HCT116 (cell line): ENCODE measurements around the gene LUZP2. TPM values are rescaled to one million over a fixed set of nuclear protein-coding genes. Genes with fewer than 3 reads are reported as not detected.

Source experiments
- ATAC-seq: fragments of 200-7000 bp; cut with Tn5 transposase; 2 replicates; pipeline ENCODE4 v1.9.1; 2020; ENCODE audit warnings: mild to moderate bottlenecking, moderate library complexity
- BruUV-seq: library from RNA; stranded (reverse); fragments of 400-500 nt; replicated peaks from 2 replicates; lab custom pipeline; 2021; lab: Mats Ljungman, UMichigan
- CTCF ChIA-PET: fragments of 300-600 bp; sonication (Branson Sonifier 250); formaldehyde crosslinking; loops from one replicate; lab custom pipeline; 2021; ENCODE audit warnings: antibody characterized with exemption; lab: Charles Lee
- POLR2A ChIA-PET: fragments of 300-600, 350-600 bp; sonication (Branson Sonifier 250); formaldehyde crosslinking; loops from one replicate; lab custom pipeline; 2021; ENCODE audit warnings: antibody characterized with exemption; lab: Charles Lee
- RAD21 ChIA-PET, 2 experiments: fragments of 300-600 bp; sonication (Branson Sonifier 250); formaldehyde crosslinking; loops; one replicate each; lab custom pipeline; 2023; ENCODE audit warnings: low total read pairs in 2 of 2; ENCODE audit not compliant: uncharacterized antibody in 2 of 2, unreplicated experiment in 2 of 2, low non-redundant PET in 1 of 2; lab: Charles Lee
- DNase-seq: peaks from one replicate; pipeline ENCODE4 v3.0.0-alpha.2; 2010; ENCODE audit warnings: low read depth, low spot score
- H2AFZ ChIP-seq: fragments of 200-600 bp; shearing (Covaris generic), sonication (generic); 2 replicates; pipeline ENCODE4 v1.6.1; 2017; ENCODE audit warnings: low read depth, mixed run types, mixed read lengths, antibody characterized with exemption, low read length; ENCODE audit not compliant: poor library complexity, severe bottlenecking
- H3K27ac ChIP-seq: 2 replicates; pipeline ENCODE4 v1.5.1; 2012; ENCODE audit warnings: low read depth, low read length
- H3K27me3 ChIP-seq: fragments of 200-600 bp; sonication (generic); 2 replicates; pipeline ENCODE4 v1.6.1; 2016; ENCODE audit warnings: mixed run types, low read length, mixed read lengths; ENCODE audit not compliant: insufficient read depth
- H3K36me3 ChIP-seq, 2 experiments: fragments of 200-500 bp in 1 of 2; fragments of 200-600 bp in 1 of 2; sonication (Bioruptor generic) in 1 of 2; sonication (generic) in 1 of 2; 2 replicates each; pipeline versions ENCODE4 v1.5.1 to v1.6.1; 2014 to 2016; ENCODE audit warnings: low read length in 2 of 2, inconsistent platforms in 1 of 2, mixed read lengths in 1 of 2, mixed run types in 1 of 2; ENCODE audit not compliant: insufficient read depth in 2 of 2, control insufficient read depth in 1 of 2
- H3K4me1 ChIP-seq, 2 experiments: fragments of 200-600 bp in 1 of 2; sonication (generic) in 1 of 2; 2 replicates each; pipeline versions ENCODE4 v1.5.1 to v1.6.1; 2012 to 2017; ENCODE audit warnings: low read length in 2 of 2, inconsistent platforms in 1 of 2, mild to moderate bottlenecking in 1 of 2, mixed read lengths in 1 of 2, mixed run types in 1 of 2, moderate library complexity in 1 of 2; ENCODE audit not compliant: insufficient read depth in 2 of 2, control insufficient read depth in 1 of 2
- H3K4me2 ChIP-seq: fragments of 200-600 bp; sonication (generic); 2 replicates; pipeline ENCODE4 v1.6.1; 2017; ENCODE audit warnings: mixed run types, low read length, mixed read lengths
- H3K4me3 ChIP-seq, 2 experiments: fragments of 200-600 bp in 1 of 2; sonication (generic) in 1 of 2; replicated peaks in 1 of 2; 2 replicates each; pipeline ENCODE4 v1.5.1; 2011 to 2016; ENCODE audit warnings: low read length in 2 of 2, control low read depth in 1 of 2, low read depth in 1 of 2, mild to moderate bottlenecking in 1 of 2, mixed read lengths in 1 of 2, mixed run types in 1 of 2
- H3K79me2 ChIP-seq: fragments of 200-600 bp; sonication (generic); 2 replicates; pipeline ENCODE4 v1.6.1; 2017; ENCODE audit warnings: mild to moderate bottlenecking, mixed run types, low read length, moderate library complexity, mixed read lengths; ENCODE audit not compliant: insufficient read depth
- H3K9ac ChIP-seq: fragments of 200-600 bp; sonication (generic); 2 replicates; pipeline ENCODE4 v1.6.1; 2016; ENCODE audit warnings: low read length, mixed read lengths
- H3K9me2 ChIP-seq: fragments of 200-600 bp; sonication (generic), shearing (Covaris generic); 2 replicates; pipeline ENCODE4 v1.6.1; 2017; ENCODE audit warnings: mixed run types, mild to moderate bottlenecking, moderate library complexity; ENCODE audit not compliant: insufficient read depth
- H3K9me3 ChIP-seq, 2 experiments: fragments of 200-500 bp in 1 of 2; fragments of 200-600 bp in 1 of 2; sonication (Bioruptor generic) in 1 of 2; sonication (generic) in 1 of 2; 2 replicates each; pipeline ENCODE4 v1.6.1; 2014 to 2017; ENCODE audit warnings: low read length in 2 of 2, mixed read lengths in 2 of 2, inconsistent platforms in 1 of 2, low read depth in 1 of 2, mild to moderate bottlenecking in 1 of 2, mixed run types in 1 of 2, moderate library complexity in 1 of 2; ENCODE audit not compliant: control insufficient read depth in 1 of 2, insufficient read depth in 1 of 2
- H4K20me1 ChIP-seq: fragments of 200-600 bp; sonication (generic), shearing (Covaris generic); 2 replicates; pipeline ENCODE4 v1.6.1; 2017; ENCODE audit warnings: mixed run types, mild to moderate bottlenecking, moderate library complexity; ENCODE audit not compliant: insufficient read depth
- ATF3 ChIP-seq: IDR thresholded peaks from 2 replicates; pipeline ENCODE4 v1.6.1; 2012
- CBX3 ChIP-seq: IDR thresholded peaks from 2 replicates; pipeline ENCODE4 v1.6.1; 2012; ENCODE audit warnings: low read depth
- CEBPB ChIP-seq: IDR thresholded peaks from 2 replicates; pipeline ENCODE4 v1.6.1; 2012; ENCODE audit warnings: low read depth
- EGR1 ChIP-seq: IDR thresholded peaks from 2 replicates; pipeline ENCODE4 v1.6.1; 2012; ENCODE audit warnings: low read depth
- EZH2 ChIP-seq: fragments of 200-600 bp; sonication (generic); IDR thresholded peaks from 2 replicates; pipeline ENCODE4 v1.6.1; 2017; ENCODE audit warnings: antibody characterized with exemption, mixed run types
- EZH2phosphoT487 ChIP-seq: fragments of 200-600 bp; IDR thresholded peaks from 2 replicates; pipeline ENCODE4 v1.6.1; 2018; ENCODE audit warnings: antibody characterized with exemption, borderline replicate concordance
- FOSL1 ChIP-seq: IDR thresholded peaks from 2 replicates; pipeline ENCODE4 v1.6.1; 2012; ENCODE audit warnings: low read depth
- JUND ChIP-seq: IDR thresholded peaks from 2 replicates; pipeline ENCODE4 v1.6.1; 2012
- MAX ChIP-seq: IDR thresholded peaks from 2 replicates; pipeline ENCODE4 v1.6.1; 2012
- POLR2A ChIP-seq: IDR thresholded peaks from 2 replicates; pipeline ENCODE4 v1.7.0; 2011; ENCODE audit warnings: borderline replicate concordance; ENCODE audit not compliant: insufficient read depth, insufficient read length; ENCODE audit errors: extremely low read depth
- POLR2AphosphoS5 ChIP-seq: IDR thresholded peaks from 2 replicates; pipeline ENCODE4 v1.6.1; 2011; ENCODE audit warnings: mild to moderate bottlenecking, low read depth, low read length, moderate library complexity
- RAD21 ChIP-seq: IDR thresholded peaks from 2 replicates; pipeline ENCODE4 v1.6.1; 2012; ENCODE audit warnings: low read depth, mild to moderate bottlenecking
- REST ChIP-seq: IDR thresholded peaks from 2 replicates; pipeline ENCODE4 v1.6.1; 2012; ENCODE audit warnings: low read depth
- SIN3A ChIP-seq: IDR thresholded peaks from 2 replicates; pipeline ENCODE4 v1.6.1; 2012; ENCODE audit warnings: low read depth
- SRF ChIP-seq: IDR thresholded peaks from 2 replicates; pipeline ENCODE4 v1.6.1; 2012; ENCODE audit warnings: low read depth
- TCF7L2 ChIP-seq: IDR thresholded peaks from 2 replicates; pipeline ENCODE4 v1.7.0; 2011; ENCODE audit warnings: borderline replicate concordance, inconsistent platforms; ENCODE audit not compliant: insufficient read depth, insufficient read length; ENCODE audit errors: extremely low read depth
- YY1 ChIP-seq: IDR thresholded peaks from 2 replicates; pipeline ENCODE4 v1.6.1; 2011; ENCODE audit warnings: low read length, low read depth, moderate library complexity, mild to moderate bottlenecking; ENCODE audit not compliant: insufficient replicate concordance; ENCODE audit errors: extremely low read depth
- ZBTB33 ChIP-seq: IDR thresholded peaks from 2 replicates; pipeline ENCODE4 v1.6.1; 2011; ENCODE audit warnings: mild to moderate bottlenecking, low read length, moderate library complexity; ENCODE audit not compliant: insufficient replicate concordance; ENCODE audit errors: extremely low read depth
- ZFX ChIP-seq: fragments of 450-650 bp; IDR thresholded peaks from 2 replicates; pipeline ENCODE4 v1.6.1; 2017
- ZNF274 ChIP-seq: fragments of 200-500 bp; sonication (Bioruptor generic); IDR thresholded peaks from 2 replicates; pipeline ENCODE4 v1.6.1; 2014; ENCODE audit warnings: mild to moderate bottlenecking, low read depth, low read length, inconsistent platforms
- intact Hi-C: fragments of 100-400 bp; cut with micrococcal nuclease; formaldehyde crosslinking; loops from 2 replicates; pipeline ENCODE4 v1.10.0; 2022
- total RNA-seq: library from RNA; stranded (reverse); gene quantifications from one replicate; pipeline ENCODE4 v1.2.1, GENCODE V29; 2021; ENCODE audit not compliant: unreplicated experiment

The LUZP2 gene
- total RNA-seq, 1 experiment from 2014 or later: not detected

- RAD21 ChIA-PET: no interaction called here
- Histone ChIP-seq H3K9ac (no peak overlapping the region), H3K9me3 (peaks cover 0 to 10% of the 10 kb centered on the region in 2 experiments; a peak in 2 of 4 replicates), H3K4me3 (no peak overlapping the region), H2AFZ (no peak overlapping the region), H3K4me1 (no peaks in the 10 kb centered on the region), H4K20me1 (no peaks in the 10 kb centered on the region), H3K4me2 (no peak overlapping the region), H3K36me3 (no peaks in the 10 kb centered on the region), H3K79me2 (no peaks in the 10 kb centered on the region), H3K27ac (no peak overlapping the region), H3K27me3 (no peaks in the 10 kb centered on the region), H3K9me2 (no peaks in the 10 kb centered on the region)
- intact Hi-C loops: no loop called here
- CTCF ChIA-PET: no interaction called here
- DNase-seq: no peak
- ATAC-seq: no peak
- BruUV-seq: no TSS peak
- TF ChIP-seq TCF7L2 (no peak), SIN3A (no peak), ZBTB33 (no peak), MAX (no peak), EGR1 (no peak), EZH2 (no peak), CEBPB (no peak), CBX3 (no peak), ATF3 (no peak), YY1 (no peak), ZFX (no peak), EZH2phosphoT487 (no peak), POLR2AphosphoS5 (no peak), SRF (no peak), FOSL1 (no peak), POLR2A (no peak), RAD21 (no peak), REST (no peak), JUND (no peak), ZNF274 (no peak)
- POLR2A ChIA-PET: no interaction called here
Observed at GRCh38 chr11:24513479-24514218, 16.8 kb downstream of the LUZP2 start.
